OCI-LY7 (cell line): ENCODE measurements around the gene POLR1D.

Experiments used
- EZH2phosphoT487 ChIP-seq: fragments of 200-600 bp; sonication (generic); IDR thresholded peaks from 2 replicates; pipeline ENCODE4 v1.6.1; 2018; ENCODE audit warnings: low read depth, borderline replicate concordance, mild to moderate bottlenecking, mixed run types, antibody characterized with exemption, low read length, moderate library complexity, mixed read lengths
- TF ChIP-seq, protein P1 (sequence below): fragments of 200-600 bp; sonication (generic); conservative IDR thresholded peaks from 2 replicates; pipeline ENCODE4 v1.5.1; 2014; ENCODE audit warnings: mild to moderate bottlenecking, antibody characterized with exemption, low read length, moderate library complexity, mixed read lengths

DNA sequence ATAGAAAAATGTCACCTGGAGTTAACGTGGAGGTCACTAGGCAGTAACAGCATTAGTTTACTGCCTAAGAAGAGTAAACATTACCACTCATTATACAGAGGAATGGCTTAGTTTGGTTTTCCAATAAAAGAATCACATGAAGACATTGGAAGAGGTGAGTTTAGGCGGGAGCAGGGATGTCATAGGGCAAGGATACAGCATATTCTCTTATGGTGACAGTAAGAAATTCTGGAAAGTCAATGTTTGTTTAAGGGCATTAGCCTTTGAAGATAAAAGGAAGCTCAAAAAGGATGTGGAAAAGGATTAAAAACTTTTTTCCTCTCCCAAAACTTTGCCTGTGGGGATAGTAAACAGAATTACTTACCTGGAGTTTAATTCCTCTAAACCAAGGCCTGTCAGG, 4.1 kb downstream of the POLR1D start:
- TF ChIP-seq, protein P1, sequence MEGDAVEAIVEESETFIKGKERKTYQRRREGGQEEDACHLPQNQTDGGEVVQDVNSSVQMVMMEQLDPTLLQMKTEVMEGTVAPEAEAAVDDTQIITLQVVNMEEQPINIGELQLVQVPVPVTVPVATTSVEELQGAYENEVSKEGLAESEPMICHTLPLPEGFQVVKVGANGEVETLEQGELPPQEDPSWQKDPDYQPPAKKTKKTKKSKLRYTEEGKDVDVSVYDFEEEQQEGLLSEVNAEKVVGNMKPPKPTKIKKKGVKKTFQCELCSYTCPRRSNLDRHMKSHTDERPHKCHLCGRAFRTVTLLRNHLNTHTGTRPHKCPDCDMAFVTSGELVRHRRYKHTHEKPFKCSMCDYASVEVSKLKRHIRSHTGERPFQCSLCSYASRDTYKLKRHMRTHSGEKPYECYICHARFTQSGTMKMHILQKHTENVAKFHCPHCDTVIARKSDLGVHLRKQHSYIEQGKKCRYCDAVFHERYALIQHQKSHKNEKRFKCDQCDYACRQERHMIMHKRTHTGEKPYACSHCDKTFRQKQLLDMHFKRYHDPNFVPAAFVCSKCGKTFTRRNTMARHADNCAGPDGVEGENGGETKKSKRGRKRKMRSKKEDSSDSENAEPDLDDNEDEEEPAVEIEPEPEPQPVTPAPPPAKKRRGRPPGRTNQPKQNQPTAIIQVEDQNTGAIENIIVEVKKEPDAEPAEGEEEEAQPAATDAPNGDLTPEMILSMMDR, result no peak
- TF ChIP-seq EZH2phosphoT487, result no peak
